HG03159 (cell line): ENCODE measurements around the gene PRAC2.

Source experiments
- ATAC-seq: cut with Tn5 transposase; IDR thresholded peaks from one replicate; pipeline ENCODE4 v1.9.1; 2021; ENCODE audit warnings: mild to moderate bottlenecking, moderate library complexity; ENCODE audit not compliant: unreplicated experiment

The PRAC2 gene

DNA sequence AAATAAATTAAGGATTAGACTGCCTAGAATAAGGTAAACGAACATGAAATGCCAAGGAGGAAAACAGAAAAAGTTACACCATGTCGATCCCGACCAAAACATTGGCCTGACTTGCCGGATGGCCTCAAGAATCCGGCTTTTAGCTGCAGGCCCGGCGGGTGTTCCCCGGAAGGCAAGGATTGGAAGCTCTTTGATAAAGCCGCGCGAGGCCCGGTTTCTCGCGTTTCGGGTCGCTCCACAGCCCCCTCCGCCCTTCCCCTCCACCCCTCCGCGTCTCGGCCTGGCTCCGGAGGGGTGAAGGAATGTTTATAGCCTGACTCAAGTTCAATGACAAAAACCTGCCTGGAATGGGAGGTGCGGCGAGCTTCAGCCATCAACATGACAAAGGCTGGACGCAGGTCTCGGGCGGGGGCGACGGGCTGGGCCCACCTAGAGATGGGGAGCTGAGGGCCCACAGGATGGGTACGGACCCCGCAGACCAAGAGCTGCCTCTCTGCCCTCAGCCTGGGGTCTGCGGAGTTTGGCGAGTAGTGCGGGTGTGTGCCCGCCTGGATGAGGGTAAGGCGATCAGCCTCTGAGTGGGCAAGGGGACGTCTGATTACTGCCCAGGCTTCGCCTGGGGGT is 3.2 kb upstream of the PRAC2 start:
- no peak for ATAC-seq

DNA sequence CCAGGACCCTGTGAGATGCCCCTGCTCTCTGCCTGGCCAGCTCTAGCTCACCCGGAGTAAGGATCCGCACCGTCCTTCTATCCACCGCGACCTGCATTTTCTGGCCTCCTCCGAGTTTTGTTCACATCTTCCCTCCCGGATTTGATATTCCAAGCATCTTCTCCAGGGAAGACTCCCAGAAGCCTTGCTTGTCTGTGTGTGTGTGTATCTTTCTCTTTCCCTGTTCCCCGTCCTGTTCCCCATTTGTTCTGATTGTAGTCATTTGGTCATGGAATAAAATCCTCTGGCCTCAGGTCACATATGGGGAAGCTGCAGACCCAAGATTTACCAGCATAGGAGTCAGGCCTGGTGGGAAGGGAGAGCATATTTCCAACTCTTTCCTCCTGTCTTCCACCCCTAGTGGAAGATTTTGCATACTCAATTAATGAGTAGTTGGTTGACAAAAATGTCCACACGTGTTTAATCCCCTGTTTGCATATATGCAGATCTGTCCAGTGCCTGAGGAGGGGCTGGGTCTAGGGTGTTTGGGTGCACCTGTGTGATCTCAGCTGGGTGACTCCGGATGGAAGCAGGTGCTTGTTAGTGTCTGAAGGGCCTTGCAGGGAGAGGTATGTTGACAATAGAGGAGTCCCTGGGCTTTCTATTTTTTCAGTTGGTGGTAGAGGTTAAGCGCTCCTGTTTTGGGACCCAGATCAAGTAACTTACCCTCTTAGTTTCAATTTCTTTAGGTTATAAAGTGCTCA is 2.5 kb upstream of the PRAC2 start:
- ATAC-seq, result no peak

DNA sequence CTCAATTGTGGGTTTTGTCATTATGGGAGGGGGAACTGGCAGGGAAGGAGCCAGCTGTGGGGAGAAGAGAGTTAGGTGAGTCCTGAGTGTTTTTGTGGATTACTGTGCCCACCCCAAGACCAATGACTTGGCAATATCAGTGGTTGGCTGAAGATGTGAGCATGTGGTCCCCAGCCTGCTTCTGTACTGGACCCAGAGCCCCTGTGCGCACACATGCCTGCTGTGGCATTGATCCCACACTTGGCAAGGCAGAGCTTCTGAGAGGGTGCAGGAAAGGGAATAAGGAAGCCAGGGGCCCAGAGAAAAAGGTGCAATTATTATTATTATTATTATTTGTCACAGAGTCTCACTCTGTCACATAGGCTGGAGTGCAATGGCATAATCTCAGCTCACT is 2.0 kb upstream of the PRAC2 start:
- no peak for ATAC-seq

DNA sequence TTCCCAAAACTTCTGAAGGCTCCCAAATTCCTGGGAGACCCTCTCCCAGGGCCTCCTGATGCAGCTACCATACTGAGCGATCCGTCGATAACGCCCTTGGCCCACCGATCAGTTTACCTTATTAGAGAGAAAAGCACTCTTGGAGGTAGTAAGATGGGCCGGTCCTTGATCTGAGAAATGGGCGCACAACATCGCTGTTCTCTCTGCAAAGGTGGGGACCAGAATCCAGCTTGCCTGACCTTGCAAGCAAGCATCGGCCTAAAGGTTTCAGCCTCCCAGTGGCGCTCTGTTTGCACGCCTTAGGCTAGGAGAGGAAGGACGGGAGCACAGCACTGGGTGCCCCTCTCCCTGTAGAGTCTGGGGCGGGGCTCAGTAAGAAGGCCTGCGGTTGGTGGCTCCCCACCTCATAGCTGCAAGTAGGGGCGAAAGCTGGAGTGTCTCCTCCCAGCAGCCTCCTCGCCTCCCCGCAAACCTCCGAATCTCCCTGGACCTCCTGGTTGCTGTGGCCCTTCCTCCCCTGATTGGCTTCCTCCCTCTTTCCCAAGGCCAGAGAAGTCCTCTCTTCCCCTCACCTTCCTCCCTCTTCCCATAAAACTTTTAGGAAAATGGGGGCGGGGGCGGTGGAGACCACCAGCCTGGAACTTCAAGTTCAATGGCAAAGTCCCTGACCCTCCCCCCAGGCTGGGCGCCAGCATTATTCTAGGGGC is 631 bp upstream of the PRAC2 start, which contains the start of gene PRAC1:
Gene PRAC1 (minus strand): TSS at position 318 of the 707 bp plus-strand sequence. CDS start 126 bp downstream, at position 192.
- ATAC-seq, result no peak

DNA sequence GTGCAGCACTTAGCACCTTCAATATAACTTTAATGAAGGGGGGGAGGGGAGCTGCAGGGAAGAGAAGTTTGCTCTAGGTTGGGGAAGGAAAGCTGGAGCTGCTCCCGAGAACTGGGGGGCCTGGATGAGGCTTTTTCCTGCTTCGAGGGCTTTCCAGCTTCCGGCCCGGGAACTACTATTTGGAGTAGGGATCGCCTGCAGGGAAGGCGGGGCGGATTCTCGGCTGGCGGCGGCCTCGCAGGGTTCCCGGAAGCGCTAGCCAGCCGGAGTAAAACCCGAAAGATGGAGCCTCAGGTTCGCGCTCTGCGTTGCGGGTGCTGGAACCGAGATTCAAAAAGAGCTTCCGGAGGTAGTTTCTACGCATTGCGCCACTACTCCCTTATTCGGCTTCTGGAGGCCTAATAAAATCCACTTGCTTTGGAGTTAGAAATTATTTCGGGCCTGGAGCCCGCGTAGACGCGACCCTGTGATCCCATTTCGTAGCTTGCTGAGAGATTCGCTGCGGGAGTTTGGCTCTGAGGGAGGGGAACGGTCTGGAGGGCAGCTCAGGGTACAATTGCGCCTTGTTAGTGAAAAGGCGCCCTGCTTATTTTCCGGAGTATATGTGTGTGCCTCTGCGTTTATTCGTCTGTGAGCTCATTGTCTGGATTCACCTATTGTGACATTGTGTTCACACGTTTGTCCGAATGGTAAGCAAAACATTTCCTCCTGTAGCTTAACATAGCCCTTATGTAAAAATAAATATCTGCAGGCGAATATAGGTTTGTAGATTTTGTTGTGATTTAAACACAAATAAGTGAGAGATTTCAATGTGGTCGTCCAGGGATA is 652 bp downstream of the PRAC2 start:
- no peak for ATAC-seq

DNA sequence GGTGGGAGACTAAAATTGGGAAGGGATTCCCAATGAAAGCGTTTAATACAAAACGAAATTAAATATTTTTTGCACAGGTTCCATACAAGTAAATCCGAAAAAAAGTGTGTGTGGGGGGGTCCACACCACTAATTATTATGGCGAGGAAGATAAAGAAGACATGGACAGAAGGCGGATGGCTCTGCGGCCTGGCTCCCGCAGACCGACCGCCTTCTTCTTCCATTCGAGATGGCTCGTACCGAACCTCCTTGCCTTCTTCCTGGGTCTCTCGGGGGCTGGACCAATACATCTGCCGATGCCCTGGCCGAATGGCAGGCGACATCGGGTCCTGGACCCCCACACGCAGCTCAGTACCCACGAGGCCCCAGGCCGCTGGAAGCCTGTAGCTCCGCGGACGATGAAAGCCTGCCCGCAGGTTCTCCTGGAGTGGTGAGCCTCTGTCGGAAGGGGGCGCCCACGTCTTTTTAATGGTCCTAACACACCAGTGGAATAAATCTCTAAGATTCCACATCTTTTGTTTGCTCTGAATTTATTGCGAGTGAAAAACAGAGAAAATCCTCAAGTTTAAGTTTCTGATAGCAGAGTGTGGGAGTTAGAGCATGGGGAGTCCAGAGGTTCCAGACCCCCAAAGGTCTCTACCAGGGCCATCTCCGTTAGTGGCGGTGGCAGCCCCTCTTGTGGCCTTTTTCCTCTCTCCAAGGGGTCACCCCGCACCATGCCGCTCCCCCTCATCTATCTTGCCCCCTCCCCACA is 1.4 kb downstream of the PRAC2 start:
- no peak for ATAC-seq

DNA sequence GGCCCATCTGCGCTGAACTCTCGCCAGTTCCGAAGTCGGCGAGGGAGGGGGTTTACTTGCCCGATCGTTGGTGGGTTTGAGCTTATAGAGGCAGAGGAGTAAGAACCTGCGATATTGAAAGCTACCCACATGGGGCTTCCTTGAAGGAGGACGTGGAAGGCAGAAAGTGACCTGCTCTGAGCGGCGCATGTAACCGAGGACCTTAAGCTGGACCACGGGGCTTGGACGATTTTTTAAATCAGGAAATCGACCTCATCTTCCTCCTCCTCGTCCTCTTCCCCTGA is 2.0 kb downstream of the PRAC2 start:
- ATAC-seq, result no peak

DNA sequence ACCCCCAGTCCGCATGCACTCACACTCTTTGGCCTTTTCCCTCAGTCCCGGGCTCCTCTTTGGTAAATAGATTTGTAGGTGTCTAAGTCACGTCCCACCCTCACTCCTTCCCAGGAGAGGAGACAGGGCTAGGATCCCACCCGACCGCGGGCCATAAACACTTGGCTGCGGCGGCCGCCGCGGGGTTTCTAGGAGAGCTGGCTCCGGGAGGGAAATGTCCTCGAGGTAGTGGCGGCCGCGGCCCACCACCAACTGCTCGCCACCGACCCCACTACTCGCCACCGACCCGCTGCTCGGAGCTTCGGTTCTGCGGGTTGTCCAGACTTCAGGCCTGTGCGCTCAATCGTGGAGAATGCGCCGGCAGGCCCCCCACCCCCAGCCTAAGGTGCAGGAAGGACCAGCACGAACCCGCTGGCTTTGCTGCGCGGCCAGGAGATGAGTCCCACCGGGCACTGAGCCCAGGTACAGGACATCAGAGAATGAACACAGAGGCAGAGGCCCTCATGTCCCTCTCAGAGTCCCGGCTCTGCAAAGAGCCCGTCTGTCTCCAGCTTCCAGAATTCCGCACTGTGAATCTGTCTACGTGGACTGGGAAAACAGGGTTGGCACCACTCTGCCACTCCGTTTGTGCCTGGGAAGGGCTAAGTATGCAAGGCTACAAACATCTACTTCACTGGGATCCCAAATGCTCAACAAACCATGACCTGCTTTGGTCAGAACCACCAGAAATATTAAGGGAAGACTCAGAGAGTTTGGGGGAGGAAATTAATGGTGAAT is 2.5 kb downstream of the PRAC2 start:
- ATAC-seq, result no peak

DNA sequence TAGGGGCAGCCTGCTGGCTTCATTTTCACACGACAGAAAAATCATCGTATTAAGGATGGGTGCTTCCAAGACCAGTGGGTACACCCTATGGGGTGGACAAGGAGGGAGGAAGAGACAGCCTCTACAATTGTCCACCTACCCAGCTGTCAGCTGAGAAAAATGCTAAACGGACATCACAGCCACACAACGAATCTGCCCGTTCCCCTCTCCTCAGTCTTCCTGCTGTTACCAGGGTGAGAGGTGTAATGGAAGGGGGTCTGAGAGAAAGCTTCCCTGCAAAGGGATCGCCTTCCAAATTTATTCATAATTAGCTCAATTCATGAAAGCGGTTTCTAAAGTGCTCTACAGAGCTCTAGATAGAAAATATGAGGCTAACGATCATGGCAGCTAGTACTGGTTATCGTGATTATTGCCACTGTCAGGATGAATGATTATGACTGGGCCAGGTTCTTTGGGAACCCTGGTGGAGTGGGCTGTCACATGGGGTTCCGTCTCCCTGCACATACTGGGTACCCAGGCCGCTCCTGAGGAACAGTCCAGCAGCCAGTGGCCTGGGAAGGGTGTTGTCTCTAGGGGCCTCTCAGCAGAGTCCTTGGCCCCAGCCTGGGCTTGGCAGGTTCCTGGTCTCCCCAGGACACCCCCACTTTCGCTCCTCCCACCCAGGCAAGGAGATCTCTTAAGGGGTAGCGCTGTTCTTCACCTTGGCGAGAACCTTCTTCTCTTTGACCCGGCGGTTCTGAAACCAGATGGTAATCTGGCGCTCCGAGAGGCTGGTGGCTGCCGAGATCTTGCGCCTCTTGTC is 3.3 kb downstream of the PRAC2 start:
- ATAC-seq, result no peak

DNA sequence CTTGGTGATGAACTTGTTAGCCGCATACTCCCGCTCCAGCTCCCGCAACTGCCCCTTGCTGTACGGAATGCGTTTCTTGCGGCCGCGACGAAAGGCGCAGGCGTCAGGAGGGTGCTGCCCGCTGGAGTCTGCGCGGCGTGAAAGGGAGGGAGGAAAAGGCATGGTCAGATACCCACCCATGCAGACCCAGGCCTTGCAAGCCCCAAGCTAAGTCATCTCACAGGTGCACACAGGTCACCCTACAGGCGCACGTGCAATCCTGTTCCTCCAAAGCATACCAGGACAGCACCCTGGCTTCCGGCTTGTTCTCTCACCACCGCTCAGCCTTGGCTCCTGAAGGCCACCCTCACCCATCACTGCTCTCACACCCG is 3.9 kb downstream of the PRAC2 start:
- no peak for ATAC-seq

DNA sequence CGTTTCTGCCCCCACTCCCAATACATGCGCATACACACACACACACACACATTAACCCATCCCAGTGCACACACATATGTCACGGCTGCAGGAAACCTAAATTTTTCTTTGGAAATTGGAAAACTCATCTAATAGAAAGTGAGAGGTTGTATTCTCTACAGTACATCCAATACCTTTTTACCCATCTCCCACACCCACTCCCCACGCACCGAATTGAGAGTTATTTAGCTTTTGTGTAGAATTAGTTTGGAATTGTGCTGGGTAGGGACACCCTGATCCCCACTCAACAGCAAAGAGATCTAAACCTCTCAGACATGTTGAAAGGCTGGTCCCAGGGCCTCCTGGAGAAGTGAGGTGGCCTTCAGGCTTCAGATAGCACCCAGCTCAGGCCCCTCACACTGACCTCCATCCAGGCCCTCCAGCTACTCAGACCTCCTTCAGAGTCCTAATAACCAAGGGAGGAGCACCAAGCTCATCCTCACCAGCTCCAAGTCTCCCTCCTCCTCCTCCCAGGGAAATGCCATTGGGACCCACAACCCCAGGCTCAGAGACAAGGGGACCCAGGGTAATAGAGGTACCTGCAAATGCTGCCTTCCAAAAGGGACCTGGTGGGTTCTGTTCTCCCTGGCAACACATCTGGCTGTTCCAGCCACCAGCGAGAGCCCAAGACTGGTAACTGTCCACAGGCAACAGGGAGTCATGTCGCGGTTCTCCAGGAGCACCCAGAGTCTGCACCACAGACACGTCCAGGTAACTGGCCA is 4.6 kb downstream of the PRAC2 start:
- ATAC-seq, result no peak

DNA sequence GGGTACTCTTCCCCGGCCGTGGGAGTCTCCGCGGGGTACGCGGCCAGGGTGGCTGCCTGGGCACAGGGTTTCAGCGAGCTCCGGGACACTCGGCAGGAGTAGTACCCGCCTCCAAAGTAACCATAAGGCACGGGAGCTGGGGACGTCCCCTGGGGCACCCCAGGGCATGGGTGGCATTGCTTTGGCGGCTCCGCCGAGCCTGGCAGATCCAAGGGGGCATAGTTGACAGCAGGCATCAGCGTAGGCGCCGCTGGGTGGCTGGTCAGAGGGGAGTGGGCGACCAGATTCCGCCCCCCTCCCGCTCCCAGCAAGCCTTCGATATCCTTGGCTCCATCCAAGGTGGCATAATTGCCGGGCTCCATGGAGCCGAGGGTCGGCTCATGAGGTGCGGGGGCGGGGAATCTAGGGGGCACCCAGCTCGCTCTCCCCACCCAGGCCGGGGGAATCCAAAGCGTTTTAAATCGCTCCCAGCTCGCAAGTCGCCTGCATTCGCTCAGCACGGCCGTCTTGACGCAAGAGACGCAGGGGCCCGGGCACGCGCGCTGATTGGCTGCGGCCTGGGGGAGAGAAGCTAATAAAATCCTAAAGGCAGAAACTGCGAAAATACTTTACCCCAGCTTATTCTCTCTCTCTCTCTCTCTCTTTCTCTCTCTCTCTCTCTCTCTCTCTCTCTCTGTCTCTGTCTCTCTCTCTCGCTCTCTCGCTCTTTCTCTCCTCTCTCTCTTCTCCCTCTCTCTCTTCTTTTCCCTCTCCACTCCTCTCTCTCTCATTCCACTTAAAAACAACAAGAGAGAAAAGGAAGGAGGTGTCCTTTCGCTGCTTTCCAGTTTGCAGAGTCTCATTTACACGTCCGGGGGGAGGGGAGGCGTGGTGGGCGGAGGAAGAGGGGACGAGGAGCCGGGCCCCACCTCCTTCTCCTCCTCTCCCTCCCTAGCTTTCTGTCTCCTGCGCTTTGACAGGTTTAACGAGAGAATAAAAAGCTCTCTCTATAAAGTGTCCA is 5.5 kb downstream of the PRAC2 start, which contains the start of gene HOXB13:
Gene HOXB13 (minus strand): TSS at position 519 of the 1,000 bp plus-strand sequence. CDS start 157 bp downstream, at position 362.
- ATAC-seq, result no peak

DNA sequence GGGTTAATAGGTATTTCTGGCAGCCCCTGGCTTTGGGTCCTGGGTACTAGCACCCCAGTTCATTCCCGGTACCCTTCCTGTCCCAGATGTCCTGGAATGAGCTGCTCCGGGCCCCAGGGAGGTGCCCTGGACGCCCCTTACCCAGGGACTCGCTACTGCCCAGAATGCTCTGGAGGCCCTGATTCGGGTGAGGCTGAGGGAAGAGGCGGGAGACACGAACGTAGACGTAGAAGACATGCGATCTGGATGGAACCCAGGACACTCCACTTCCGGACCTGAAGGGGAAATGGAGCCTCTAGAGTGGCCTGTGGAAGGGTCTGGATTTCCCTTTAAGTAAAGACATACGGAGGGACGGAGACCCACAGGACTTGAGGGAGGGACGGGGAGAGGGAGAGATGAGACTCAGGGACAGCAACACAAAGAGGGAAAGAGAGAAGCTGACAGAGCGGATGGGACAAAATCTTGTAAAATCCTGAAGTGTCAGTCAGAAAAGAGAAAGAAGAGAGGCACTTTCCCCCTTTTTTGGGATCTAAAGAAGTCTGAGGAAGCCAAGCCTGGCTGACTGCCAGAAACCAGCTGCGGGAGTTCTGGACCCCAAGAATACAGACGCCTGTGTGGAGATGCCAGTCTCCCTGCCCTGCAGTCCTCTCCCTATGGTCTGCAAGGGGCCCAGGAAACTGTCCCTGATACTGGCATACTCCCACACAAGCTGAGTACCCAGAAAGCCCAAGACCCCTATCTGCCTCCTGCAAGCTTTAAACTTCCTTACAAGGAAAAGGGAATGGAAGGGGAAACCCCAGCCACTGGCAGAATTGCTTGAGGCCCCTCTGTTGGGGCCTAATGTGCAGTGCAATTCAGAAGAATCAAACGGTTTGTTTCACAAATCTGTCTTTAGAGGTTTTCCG is 6.6 kb downstream of the PRAC2 start:
- no peak for ATAC-seq

DNA sequence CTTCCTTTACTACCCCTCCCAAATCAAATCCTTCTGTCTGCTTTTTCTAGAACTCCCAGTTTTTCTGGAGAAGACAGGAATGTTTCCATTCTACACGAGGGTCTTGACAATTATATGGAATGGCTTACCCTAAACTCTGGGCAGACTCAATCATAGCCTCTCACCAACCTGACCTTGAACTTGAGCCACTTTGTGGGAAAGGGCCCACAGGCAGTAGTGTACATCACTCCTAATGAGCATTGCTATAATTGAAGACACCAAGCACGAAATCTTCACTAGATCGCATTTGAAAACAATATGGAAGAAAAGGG is 7.2 kb downstream of the PRAC2 start:
- no peak for ATAC-seq

DNA sequence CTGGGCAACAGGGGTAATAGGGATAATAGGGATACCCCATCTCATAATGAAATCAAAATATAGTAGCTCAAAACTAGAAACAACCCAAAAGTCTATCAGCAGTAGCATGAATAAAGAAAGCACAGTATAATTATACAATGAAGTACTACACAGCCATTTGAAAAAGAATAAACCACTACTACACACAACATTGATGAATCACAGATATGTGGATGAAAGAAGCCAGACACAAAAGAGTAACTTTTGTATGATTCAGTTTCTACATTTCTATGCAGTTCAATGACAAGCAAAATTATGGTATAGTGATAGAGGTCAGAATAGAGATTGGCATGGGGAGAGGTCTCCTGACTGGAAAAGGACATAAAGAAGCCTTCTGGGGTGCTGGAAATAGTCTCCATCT is 8.4 kb downstream of the PRAC2 start:
- ATAC-seq, result no peak
